Nephron (organoid): ENCODE measurements around the gene SORCS2.

Experiments used
- H3K27ac Mint-ChIP-seq, 3 experiments: 2 replicates each; pipeline ENCODE4 v1.8.0; 2020; ENCODE audit warnings: mixed read lengths in 3 of 3, mild to moderate bottlenecking in 2 of 3, moderate library complexity in 1 of 3
- H3K27me3 Mint-ChIP-seq: 2 replicates; pipeline ENCODE4 v1.8.0; 2021; ENCODE audit warnings: low read depth, mild to moderate bottlenecking, moderate library complexity, mixed read lengths
- H3K36me3 Mint-ChIP-seq: 2 replicates; pipeline ENCODE4 v1.8.0; 2020; ENCODE audit warnings: low read depth, mixed read lengths
- H3K4me1 Mint-ChIP-seq: 2 replicates; pipeline ENCODE4 v1.8.0; 2020; ENCODE audit warnings: mixed read lengths
- H3K4me3 Mint-ChIP-seq, 3 experiments: 2 replicates each; pipeline ENCODE4 v1.8.0; 2020; ENCODE audit warnings: mild to moderate bottlenecking in 3 of 3, mixed read lengths in 3 of 3, moderate library complexity in 2 of 3
- H3K9me3 Mint-ChIP-seq: 2 replicates; pipeline ENCODE4 v1.8.0; 2020; ENCODE audit warnings: mixed read lengths
- TF ChIP-seq, protein P1 (sequence below), 3 experiments: fragments of 200-600 bp; sonication (generic); IDR thresholded peaks; one replicate each; pipeline ENCODE4 v1.5.0; 2021; ENCODE audit warnings: antibody characterized with exemption in 3 of 3; ENCODE audit not compliant: unreplicated experiment in 3 of 3

Gene SORCS2

DNA sequence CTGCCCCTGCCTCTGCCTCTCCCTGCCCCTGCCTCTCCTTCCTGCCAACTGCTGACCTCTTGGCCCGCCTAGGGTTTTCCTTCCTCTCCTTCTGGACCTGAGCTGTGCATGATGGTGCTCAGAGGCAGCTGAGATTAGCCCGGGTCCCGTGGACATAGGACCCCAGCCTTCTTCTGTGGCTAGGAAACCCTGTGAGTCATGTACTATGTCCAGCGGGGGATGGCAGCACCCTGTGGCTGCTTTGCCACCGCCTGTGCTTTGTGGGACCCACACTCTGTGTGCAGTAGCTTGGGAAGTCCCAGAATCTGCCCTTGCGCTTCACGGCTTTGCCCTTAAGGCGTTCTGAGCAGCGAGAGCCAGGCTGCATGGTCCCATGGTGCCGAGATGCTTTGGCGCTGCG, 347.9 kb downstream of the SORCS2 start:
- H3K27me3 Mint-ChIP-seq = peaks cover 11% of the 10 kb centered on the region
- H3K9me3 Mint-ChIP-seq = peaks cover 3% of the 10 kb centered on the region
- TF ChIP-seq, protein P1, sequence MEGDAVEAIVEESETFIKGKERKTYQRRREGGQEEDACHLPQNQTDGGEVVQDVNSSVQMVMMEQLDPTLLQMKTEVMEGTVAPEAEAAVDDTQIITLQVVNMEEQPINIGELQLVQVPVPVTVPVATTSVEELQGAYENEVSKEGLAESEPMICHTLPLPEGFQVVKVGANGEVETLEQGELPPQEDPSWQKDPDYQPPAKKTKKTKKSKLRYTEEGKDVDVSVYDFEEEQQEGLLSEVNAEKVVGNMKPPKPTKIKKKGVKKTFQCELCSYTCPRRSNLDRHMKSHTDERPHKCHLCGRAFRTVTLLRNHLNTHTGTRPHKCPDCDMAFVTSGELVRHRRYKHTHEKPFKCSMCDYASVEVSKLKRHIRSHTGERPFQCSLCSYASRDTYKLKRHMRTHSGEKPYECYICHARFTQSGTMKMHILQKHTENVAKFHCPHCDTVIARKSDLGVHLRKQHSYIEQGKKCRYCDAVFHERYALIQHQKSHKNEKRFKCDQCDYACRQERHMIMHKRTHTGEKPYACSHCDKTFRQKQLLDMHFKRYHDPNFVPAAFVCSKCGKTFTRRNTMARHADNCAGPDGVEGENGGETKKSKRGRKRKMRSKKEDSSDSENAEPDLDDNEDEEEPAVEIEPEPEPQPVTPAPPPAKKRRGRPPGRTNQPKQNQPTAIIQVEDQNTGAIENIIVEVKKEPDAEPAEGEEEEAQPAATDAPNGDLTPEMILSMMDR (IDR thresholded peaks at IDR 0.05; ENCODE audit: unreplicated experiment in 3 of 3) = no peak
- H3K36me3 Mint-ChIP-seq = no peaks in the 10 kb centered on the region
- peaks cover 6% of the 10 kb centered on the region for H3K4me1 Mint-ChIP-seq
- no peak overlapping the region for H3K4me3 Mint-ChIP-seq
- no peak overlapping the region for H3K27ac Mint-ChIP-seq

DNA sequence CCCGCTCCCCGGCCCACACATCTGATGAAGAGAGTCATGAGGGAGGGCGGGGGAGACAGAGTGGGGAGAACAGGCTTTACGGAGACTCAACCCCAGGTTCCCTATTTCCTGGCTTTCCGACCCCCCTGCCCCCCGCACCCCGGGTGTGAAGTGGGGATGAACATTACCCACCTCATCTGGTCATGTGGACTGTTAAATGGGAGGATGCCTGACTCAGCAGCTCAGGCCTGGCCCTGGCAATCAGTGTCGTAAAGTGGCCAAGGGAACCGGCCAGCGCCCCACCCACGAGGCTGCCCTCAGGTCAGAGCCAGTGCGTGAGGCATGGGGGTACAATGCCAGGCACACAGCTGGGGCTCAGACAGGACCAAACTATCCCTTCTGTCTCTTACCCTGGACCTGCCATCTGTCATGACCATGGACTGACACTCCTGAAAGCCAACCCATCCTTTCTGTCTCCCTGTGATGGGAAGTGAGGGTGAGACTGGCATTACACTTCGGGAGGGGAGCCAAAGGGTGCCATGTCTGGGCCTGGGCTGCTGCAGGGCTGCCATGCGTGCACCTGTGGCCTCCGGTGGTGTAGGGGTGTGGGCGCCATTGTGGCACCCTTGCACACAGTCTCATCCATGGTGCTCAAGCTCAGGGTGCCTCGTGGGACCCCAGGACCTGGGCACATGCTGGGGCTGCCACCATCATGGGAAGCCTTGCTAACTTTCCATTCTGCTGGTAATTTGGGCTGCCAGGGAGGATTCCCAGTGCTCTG, 348.5 kb downstream of the SORCS2 start:
- peaks cover 9% of the 10 kb centered on the region for H3K4me1 Mint-ChIP-seq
- H3K4me3 Mint-ChIP-seq = no peak overlapping the region
- H3K27ac Mint-ChIP-seq = no peak overlapping the region
- H3K9me3 Mint-ChIP-seq = peaks cover 3% of the 10 kb centered on the region
- no peaks in the 10 kb centered on the region for H3K36me3 Mint-ChIP-seq
- peaks cover 11% of the 10 kb centered on the region for H3K27me3 Mint-ChIP-seq
- TF ChIP-seq, protein P1 (IDR thresholded peaks at IDR 0.05; ENCODE audit: unreplicated experiment in 3 of 3) = no peak

DNA sequence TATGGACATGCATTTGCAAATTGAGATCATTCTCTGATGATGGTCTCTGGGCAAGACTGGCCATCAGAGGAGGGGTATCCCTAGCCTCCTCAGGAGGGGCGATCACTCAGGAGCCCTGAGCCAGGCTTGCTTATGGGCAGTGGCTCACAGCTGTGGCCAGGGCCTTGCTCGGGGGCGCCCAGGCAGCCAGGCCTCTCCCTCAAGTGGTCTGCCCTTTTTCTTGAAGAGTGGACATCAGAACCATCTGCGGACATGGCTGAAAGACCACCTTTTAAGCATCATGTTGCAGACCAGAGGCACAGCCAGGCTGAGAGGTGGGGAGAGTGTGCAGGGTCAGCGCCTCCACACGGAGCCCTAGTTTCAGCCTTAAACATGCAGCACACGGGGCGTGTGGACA, 349.1 kb downstream of the SORCS2 start:
- TF ChIP-seq, protein P1 (IDR thresholded peaks at IDR 0.05; ENCODE audit: unreplicated experiment in 3 of 3) = no peak
- Mint-ChIP-seq H3K9me3 (peaks cover 3% of the 10 kb centered on the region), H3K4me3 (no peak overlapping the region), H3K27ac (no peak overlapping the region), H3K4me1 (peaks cover 15% of the 10 kb centered on the region), H3K36me3 (no peaks in the 10 kb centered on the region), H3K27me3 (peaks cover 13% of the 10 kb centered on the region)

DNA sequence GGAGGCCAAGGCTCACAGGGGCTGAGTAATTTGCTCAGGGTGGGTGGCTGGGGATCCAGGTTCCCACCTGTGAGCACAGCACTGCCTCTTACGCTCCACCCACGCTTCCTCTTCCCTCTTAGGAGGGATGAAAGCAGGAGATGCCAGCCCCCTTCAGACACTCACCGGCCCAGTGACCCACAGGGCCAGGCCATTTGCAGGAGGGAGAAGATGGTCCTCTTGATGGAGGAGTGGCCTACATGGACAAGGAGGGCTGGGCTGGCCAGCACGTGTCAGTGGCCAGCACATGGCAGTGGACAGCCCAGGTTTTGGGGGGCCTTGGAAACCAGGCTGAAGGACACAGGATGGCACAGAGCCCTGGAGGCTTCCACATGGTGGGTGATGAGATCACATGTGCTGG, 350.4 kb downstream of the SORCS2 start:
- TF ChIP-seq, protein P1 (IDR thresholded peaks at IDR 0.05; ENCODE audit: unreplicated experiment in 3 of 3) = no peak
- H3K27ac Mint-ChIP-seq = no peak overlapping the region
- H3K27me3 Mint-ChIP-seq = peaks cover 19% of the 10 kb centered on the region
- peaks cover 29% of the 10 kb centered on the region for H3K4me1 Mint-ChIP-seq
- no peak overlapping the region for H3K4me3 Mint-ChIP-seq
- no peaks in the 10 kb centered on the region for H3K36me3 Mint-ChIP-seq
- H3K9me3 Mint-ChIP-seq = peaks cover 3% of the 10 kb centered on the region

DNA sequence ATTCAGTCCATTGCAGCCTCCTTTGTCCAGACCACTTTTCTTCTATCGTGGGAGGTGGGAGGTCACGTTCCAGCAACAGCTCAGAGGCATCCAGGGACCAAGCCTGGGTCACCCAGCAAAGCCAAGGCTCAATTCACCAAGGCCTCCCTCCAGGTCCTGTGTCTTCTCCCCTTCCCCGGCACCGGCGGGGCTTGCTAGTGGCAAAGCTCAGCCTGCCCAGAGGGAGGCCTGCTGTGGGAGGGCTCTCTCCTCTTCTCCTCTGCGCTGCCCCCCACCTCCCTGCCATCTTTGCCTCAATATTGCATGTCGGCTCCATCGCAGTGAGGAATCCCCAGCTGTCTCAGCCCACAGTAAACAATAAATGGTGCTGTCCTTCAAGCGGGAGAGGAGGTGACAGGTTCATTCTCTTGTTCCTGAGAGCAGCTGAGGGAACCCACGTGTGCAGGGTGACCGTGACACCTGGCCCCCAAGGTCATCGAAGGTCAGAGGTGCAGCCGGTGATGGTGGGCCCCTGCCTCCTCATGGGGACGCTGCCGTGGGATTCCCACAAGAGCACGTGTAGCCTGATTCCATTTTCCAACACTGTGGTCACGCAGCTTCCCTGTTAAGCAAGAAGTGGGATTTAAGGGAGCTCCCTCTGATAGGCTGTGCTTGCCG, 353.9 kb downstream of the SORCS2 start:
- peaks cover 11% of the 10 kb centered on the region for H3K9me3 Mint-ChIP-seq
- TF ChIP-seq, protein P1 (IDR thresholded peaks at IDR 0.05; ENCODE audit: unreplicated experiment in 3 of 3) = no peak
- peak overlapping the region in 1 of 3 experiments; percentile 29 for H3K27ac Mint-ChIP-seq
- no peak overlapping the region for H3K4me3 Mint-ChIP-seq
- H3K36me3 Mint-ChIP-seq = no peaks in the 10 kb centered on the region
- peaks cover 50% of the 10 kb centered on the region for H3K4me1 Mint-ChIP-seq
- H3K27me3 Mint-ChIP-seq = peaks cover 25% of the 10 kb centered on the region
